ENCODE results near the gene PHGDH. TPM values are rescaled to one million over a fixed set of nuclear protein-coding genes. Genes with fewer than 3 reads are reported as not detected.
A peak's percentile ranks its signal among the peaks of the same experiment; 100 is the strongest.

The PHGDH gene
- polyA plus RNA-seq, 4 donors = 1.3 to 205 (median 39.2) TPM

DNA sequence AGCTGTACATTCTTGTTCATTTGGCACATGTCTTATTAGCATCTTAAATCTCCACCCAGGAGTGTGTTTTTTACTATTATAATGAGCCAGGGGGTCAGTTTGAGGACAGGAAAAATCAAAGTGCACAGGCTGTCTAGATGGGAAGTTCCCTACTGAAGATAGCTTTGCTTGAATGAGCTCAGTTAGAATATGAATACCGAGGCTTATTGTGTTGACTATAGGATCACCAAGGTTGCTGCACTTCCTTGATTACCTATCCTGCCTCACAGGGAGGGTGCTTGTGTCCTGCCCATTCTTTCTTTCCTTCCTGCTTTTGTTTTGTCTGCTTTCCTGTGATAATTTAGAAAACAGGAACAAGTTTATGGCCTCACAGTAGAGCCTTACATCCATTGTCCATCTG is 16.3 kb downstream of the PHGDH start:
- no peak for FAIRE-seq
- WGBS, 3 donors = 15 to 26% (median 15%) methylated on average over 1 of the region's 1 CpG
- no peaks in the 10 kb centered on the region for H3K27me3 ChIP-seq (ENCODE audit: control insufficient read depth in 3 of 3, insufficient read depth in 3 of 3, low read length in 3 of 3)
- H3K9me3 ChIP-seq (ENCODE audit: control insufficient read depth in 2 of 2, insufficient read depth in 1 of 2, low read depth in 1 of 2, low read length in 1 of 2) = no peaks in the 10 kb centered on the region
- H3K36me3 ChIP-seq (ENCODE audit: control insufficient read depth in 3 of 3, insufficient read depth in 2 of 3, low read depth in 1 of 3, low read length in 3 of 3) = peaks cover 0 to 65% (median 7%) of the 10 kb centered on the region in 3 donors
- H3K4me1 ChIP-seq (ENCODE audit: control insufficient read depth in 3 of 3, insufficient read depth in 2 of 3, low read depth in 1 of 3, low read length in 2 of 3) = peaks cover 0 to 47% (median 0%) of the 10 kb centered on the region in 3 donors
- H3K27ac ChIP-seq (ENCODE audit: low read depth in 1 of 3, low read length in 2 of 3) = peak overlapping the region in 1 of 3 donors; percentile 50
- DNase-seq = no peak
- no peak overlapping the region for H3K4me3 ChIP-seq (ENCODE audit: low read depth in 1 of 3, low read length in 3 of 3)

GRCh38 chr1:119729044-119729443 is 17.3 kb downstream of the PHGDH start:
- no peak for FAIRE-seq

DNA sequence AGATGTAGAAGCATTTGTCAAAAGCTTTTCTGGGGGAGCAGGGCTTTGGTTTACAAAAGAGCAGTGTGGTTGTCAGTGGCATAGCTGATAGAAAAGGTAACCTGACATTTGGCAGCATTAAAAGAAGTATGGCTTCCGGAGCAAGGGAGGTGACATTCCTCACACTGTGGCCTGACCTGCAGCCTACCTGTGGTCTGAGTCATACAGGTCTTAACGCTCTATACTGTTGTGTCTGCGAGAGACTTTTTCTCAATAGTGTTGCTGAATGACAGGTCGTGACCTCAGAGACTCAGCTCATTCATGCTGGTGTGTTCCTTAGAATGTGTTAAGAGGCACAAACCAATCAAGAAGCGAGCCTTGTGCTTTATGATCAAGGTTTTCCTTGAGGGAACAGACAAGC is 19.3 kb downstream of the PHGDH start:
- FAIRE-seq (no peak), DNase-seq (no peak)
- H3K9me3 ChIP-seq (ENCODE audit: control insufficient read depth in 2 of 2, insufficient read depth in 1 of 2, low read depth in 1 of 2, low read length in 1 of 2) = no peaks in the 10 kb centered on the region
- H3K36me3 ChIP-seq (ENCODE audit: control insufficient read depth in 3 of 3, insufficient read depth in 2 of 3, low read depth in 1 of 3, low read length in 3 of 3) = peaks cover 0 to 69% (median 6%) of the 10 kb centered on the region in 3 donors
- 88 to 91% (median 89%) methylated on average over 5 of the region's 5 CpGs for WGBS, 3 donors
- H3K27me3 ChIP-seq (ENCODE audit: control insufficient read depth in 3 of 3, insufficient read depth in 3 of 3, low read length in 3 of 3) = no peaks in the 10 kb centered on the region
- H3K27ac ChIP-seq (ENCODE audit: low read depth in 1 of 3, low read length in 2 of 3) = no peak overlapping the region
- no peak overlapping the region for H3K4me3 ChIP-seq (ENCODE audit: low read depth in 1 of 3, low read length in 3 of 3)
- peaks cover 0 to 17% (median 0%) of the 10 kb centered on the region in 3 donors for H3K4me1 ChIP-seq (ENCODE audit: control insufficient read depth in 3 of 3, insufficient read depth in 2 of 3, low read depth in 1 of 3, low read length in 2 of 3)

More at GRCh38 chr1:119729044-119729443, 17.3 kb downstream of the PHGDH start:
- Histone ChIP-seq H3K4me3 (ENCODE audit: low read depth in 1 of 3, low read length in 3 of 3) (no peak overlapping the region), H3K27ac (ENCODE audit: low read depth in 1 of 3, low read length in 2 of 3) (no peak overlapping the region), H3K4me1 (ENCODE audit: control insufficient read depth in 3 of 3, insufficient read depth in 2 of 3, low read depth in 1 of 3, low read length in 2 of 3) (peaks cover 0 to 36% (median 0%) of the 10 kb centered on the region in 3 donors), H3K27me3 (ENCODE audit: control insufficient read depth in 3 of 3, insufficient read depth in 3 of 3, low read length in 3 of 3) (no peaks in the 10 kb centered on the region), H3K36me3 (ENCODE audit: control insufficient read depth in 3 of 3, insufficient read depth in 2 of 3, low read depth in 1 of 3, low read length in 3 of 3) (peaks cover 0 to 60% (median 7%) of the 10 kb centered on the region in 3 donors), H3K9me3 (ENCODE audit: control insufficient read depth in 2 of 2, insufficient read depth in 1 of 2, low read depth in 1 of 2, low read length in 1 of 2) (no peaks in the 10 kb centered on the region)
- DNase-seq = peak in 1 of 2 donors; percentile 44

DNA sequence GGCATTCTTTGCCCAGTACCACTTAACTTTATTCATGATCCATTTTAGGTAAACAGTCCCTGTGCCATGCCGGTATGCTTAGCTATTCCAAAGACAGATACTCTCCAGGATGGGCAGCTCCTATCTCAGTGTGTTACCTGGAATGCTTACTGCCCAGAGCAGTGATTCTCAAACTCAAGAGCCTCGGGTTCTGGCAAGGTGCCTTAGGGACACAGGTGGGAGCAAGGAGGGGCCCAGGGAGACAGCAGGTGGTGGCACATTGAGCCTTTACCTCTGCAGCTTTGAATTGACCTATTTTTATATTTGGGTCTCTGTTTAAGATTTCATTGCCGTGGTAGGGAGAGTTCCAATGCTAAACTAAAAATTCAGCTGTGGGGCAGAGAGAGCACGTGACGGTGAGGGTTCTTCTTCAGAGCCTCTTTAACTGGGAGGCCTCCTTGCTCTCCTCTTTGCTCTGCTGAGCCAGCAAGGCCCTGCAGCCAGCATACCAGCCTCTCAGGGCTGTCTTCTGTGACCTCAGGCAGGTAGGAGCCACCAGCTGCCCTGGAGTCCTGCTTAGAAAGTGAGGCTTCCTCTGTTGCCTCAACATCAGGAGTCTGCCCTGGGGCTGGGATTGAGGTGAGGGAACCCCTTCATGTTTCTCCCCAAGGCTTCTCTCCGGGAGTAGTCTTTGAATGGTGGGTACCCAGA is 20.2 kb downstream of the PHGDH start:
- H3K36me3 ChIP-seq (ENCODE audit: control insufficient read depth in 3 of 3, insufficient read depth in 2 of 3, low read depth in 1 of 3, low read length in 3 of 3) = peaks cover 0 to 69% (median 2%) of the 10 kb centered on the region in 3 donors
- no peaks in the 10 kb centered on the region for H3K27me3 ChIP-seq (ENCODE audit: control insufficient read depth in 3 of 3, insufficient read depth in 3 of 3, low read length in 3 of 3)
- 67 to 90% (median 76%) methylated on average over 6 of the region's 6 CpGs for WGBS, 3 donors
- no peak overlapping the region for H3K27ac ChIP-seq (ENCODE audit: low read depth in 1 of 3, low read length in 2 of 3)
- H3K9me3 ChIP-seq (ENCODE audit: control insufficient read depth in 2 of 2, insufficient read depth in 1 of 2, low read depth in 1 of 2, low read length in 1 of 2) = no peaks in the 10 kb centered on the region
- no peak overlapping the region for H3K4me3 ChIP-seq (ENCODE audit: low read depth in 1 of 3, low read length in 3 of 3)
- FAIRE-seq (no peak), DNase-seq (no peak)
- peaks cover 0 to 20% (median 0%) of the 10 kb centered on the region in 3 donors for H3K4me1 ChIP-seq (ENCODE audit: control insufficient read depth in 3 of 3, insufficient read depth in 2 of 3, low read depth in 1 of 3, low read length in 2 of 3)

GRCh38 chr1:119732465-119733168 is 20.9 kb downstream of the PHGDH start:
- FAIRE-seq = no peak

DNA sequence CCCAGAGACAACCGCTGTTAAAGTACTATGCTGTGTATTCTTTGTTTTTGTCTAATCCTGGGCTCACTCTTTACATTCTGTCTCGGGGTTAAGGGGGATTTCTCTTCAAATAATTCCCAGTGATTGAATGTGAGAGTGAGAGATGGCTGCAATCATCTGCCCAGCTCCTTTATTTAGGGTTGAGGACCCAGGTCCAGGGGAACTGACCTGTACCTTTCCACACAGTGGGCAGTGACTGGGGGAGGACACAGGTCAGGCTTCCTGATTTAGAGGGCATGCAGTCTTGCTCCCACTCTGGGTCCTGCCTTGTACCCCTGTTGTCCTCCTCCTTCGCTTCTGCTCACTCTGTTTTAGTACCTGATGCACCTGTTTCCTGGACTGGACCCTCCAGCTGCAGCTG is 22.0 kb downstream of the PHGDH start:
- Histone ChIP-seq H3K36me3 (ENCODE audit: control insufficient read depth in 3 of 3, insufficient read depth in 2 of 3, low read depth in 1 of 3, low read length in 3 of 3) (peaks cover 0 to 77% (median 0%) of the 10 kb centered on the region in 3 donors), H3K9me3 (ENCODE audit: control insufficient read depth in 2 of 2, insufficient read depth in 1 of 2, low read depth in 1 of 2, low read length in 1 of 2) (no peaks in the 10 kb centered on the region), H3K4me1 (ENCODE audit: control insufficient read depth in 3 of 3, insufficient read depth in 2 of 3, low read depth in 1 of 3, low read length in 2 of 3) (peaks cover 0 to 23% (median 0%) of the 10 kb centered on the region in 3 donors), H3K4me3 (ENCODE audit: low read depth in 1 of 3, low read length in 3 of 3) (no peak overlapping the region), H3K27ac (ENCODE audit: low read depth in 1 of 3, low read length in 2 of 3) (no peak overlapping the region), H3K27me3 (ENCODE audit: control insufficient read depth in 3 of 3, insufficient read depth in 3 of 3, low read length in 3 of 3) (no peaks in the 10 kb centered on the region)
- FAIRE-seq = no peak
- 89 to 92% (median 90%) methylated on average over 3 of the region's 3 CpGs for WGBS, 3 donors
- DNase-seq = no peak

More at GRCh38 chr1:119732465-119733168, 20.9 kb downstream of the PHGDH start:
- Histone ChIP-seq H3K9me3 (ENCODE audit: control insufficient read depth in 2 of 2, insufficient read depth in 1 of 2, low read depth in 1 of 2, low read length in 1 of 2) (no peaks in the 10 kb centered on the region), H3K27ac (ENCODE audit: low read depth in 1 of 3, low read length in 2 of 3) (no peak overlapping the region), H3K36me3 (ENCODE audit: control insufficient read depth in 3 of 3, insufficient read depth in 2 of 3, low read depth in 1 of 3, low read length in 3 of 3) (peaks cover 0 to 69% (median 0%) of the 10 kb centered on the region in 3 donors), H3K4me1 (ENCODE audit: control insufficient read depth in 3 of 3, insufficient read depth in 2 of 3, low read depth in 1 of 3, low read length in 2 of 3) (peaks cover 0 to 27% (median 0%) of the 10 kb centered on the region in 3 donors), H3K27me3 (ENCODE audit: control insufficient read depth in 3 of 3, insufficient read depth in 3 of 3, low read length in 3 of 3) (no peaks in the 10 kb centered on the region), H3K4me3 (ENCODE audit: low read depth in 1 of 3, low read length in 3 of 3) (no peak overlapping the region)
- WGBS, 3 donors = 63 to 81% (median 77%) methylated on average over 11 of the region's 11 CpGs
- DNase-seq = no peak

GRCh38 chr1:119735217-119735616 is 23.5 kb downstream of the PHGDH start:
- Histone ChIP-seq H3K4me1 (ENCODE audit: control insufficient read depth in 3 of 3, insufficient read depth in 2 of 3, low read depth in 1 of 3, low read length in 2 of 3) (peaks cover 0 to 23% (median 0%) of the 10 kb centered on the region in 3 donors), H3K9me3 (ENCODE audit: control insufficient read depth in 2 of 2, insufficient read depth in 1 of 2, low read depth in 1 of 2, low read length in 1 of 2) (no peaks in the 10 kb centered on the region), H3K27ac (ENCODE audit: low read depth in 1 of 3, low read length in 2 of 3) (no peak overlapping the region), H3K4me3 (ENCODE audit: low read depth in 1 of 3, low read length in 3 of 3) (no peak overlapping the region), H3K27me3 (ENCODE audit: control insufficient read depth in 3 of 3, insufficient read depth in 3 of 3, low read length in 3 of 3) (no peaks in the 10 kb centered on the region), H3K36me3 (ENCODE audit: control insufficient read depth in 3 of 3, insufficient read depth in 2 of 3, low read depth in 1 of 3, low read length in 3 of 3) (peaks cover 0 to 80% (median 0%) of the 10 kb centered on the region in 3 donors)
- DNase-seq = no peak
- FAIRE-seq = no peak
- WGBS, 3 donors = 64 to 91% (median 77%) methylated on average over 14 of the region's 14 CpGs

DNA sequence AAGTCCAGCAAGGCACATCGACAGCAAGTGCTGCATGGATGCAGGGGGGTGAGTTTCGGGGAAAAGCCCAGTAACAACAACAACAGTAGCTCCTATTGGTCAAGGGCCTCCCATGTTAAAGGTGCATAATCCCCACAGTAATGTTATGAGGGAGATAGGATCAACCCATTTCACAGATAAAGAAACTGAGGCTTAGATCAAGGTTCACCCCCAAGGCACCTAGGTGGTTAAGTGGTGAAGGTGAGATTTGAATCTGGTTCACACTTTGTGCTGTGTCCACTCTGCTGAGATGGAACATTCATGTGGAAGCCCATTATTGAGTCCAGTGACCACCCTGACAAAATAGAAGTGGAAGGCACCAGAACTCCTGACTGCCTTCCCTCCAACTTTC is 24.9 kb downstream of the PHGDH start:
- H3K4me3 ChIP-seq (ENCODE audit: low read depth in 1 of 3, low read length in 3 of 3) = no peak overlapping the region
- H3K27ac ChIP-seq (ENCODE audit: low read depth in 1 of 3, low read length in 2 of 3) = peak overlapping the region in 1 of 3 donors; percentile 69
- no peaks in the 10 kb centered on the region for H3K9me3 ChIP-seq (ENCODE audit: control insufficient read depth in 2 of 2, insufficient read depth in 1 of 2, low read depth in 1 of 2, low read length in 1 of 2)
- WGBS, 3 donors = 94 to 100% (median 98%) methylated on average over 2 of the region's 2 CpGs
- no peak for FAIRE-seq
- DNase-seq = no peak
- H3K27me3 ChIP-seq (ENCODE audit: control insufficient read depth in 3 of 3, insufficient read depth in 3 of 3, low read length in 3 of 3) = no peaks in the 10 kb centered on the region
- peaks cover 0 to 18% (median 0%) of the 10 kb centered on the region in 3 donors for H3K4me1 ChIP-seq (ENCODE audit: control insufficient read depth in 3 of 3, insufficient read depth in 2 of 3, low read depth in 1 of 3, low read length in 2 of 3)
- H3K36me3 ChIP-seq (ENCODE audit: control insufficient read depth in 3 of 3, insufficient read depth in 2 of 3, low read depth in 1 of 3, low read length in 3 of 3) = peaks cover 0 to 89% (median 0%) of the 10 kb centered on the region in 3 donors

Measured in small intestine (tissue), 7 donors.